ENCODE results near the gene PCP4.
A peak's percentile ranks its signal among the peaks of the same experiment; 100 is the strongest.

The PCP4 gene

DNA sequence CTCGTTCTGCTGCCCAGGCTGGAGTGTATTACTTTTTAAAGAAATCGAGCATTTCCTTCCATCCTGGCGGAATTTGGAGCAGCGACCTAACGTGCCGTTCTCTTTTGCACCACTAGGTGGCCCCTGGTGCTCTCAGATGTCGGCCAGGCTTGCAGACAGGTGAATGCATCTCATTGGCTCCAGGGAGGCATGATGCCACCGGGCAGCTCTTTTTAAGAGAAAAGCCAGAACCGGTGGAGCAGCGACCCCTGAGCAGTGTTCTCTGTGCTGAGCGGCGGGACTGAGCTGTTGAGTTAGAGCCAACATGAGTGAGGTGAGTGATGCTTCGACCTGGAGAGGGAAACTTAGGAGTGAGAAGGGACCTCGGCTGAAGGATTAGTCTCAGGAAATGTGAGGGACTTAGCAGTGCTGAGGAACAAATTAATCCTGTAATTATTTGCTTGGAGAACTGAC lies at the start of gene PCP4:
PCP4 (plus strand) TSS at position 241 of the 453 bp plus-strand sequence; CDS start at position 305, 64 bp downstream.
- Histone ChIP-seq H3K36me3 (no peaks in the 10 kb centered on the region), H3K27me3 (no peaks in the 10 kb centered on the region), H3K9me3 (no peaks in the 10 kb centered on the region), H3K4me1 (no peaks in the 10 kb centered on the region), H3K27ac (no peak within 1 kb of the TSS), H3K9ac (no peak within 1 kb of the TSS), H3K4me3 (no peak within 1 kb of the TSS), H4K20me1 (no peaks in the 10 kb centered on the region), H3K4me2 (peak within 1 kb of the TSS; percentile 25; the same call in 1 of the 2 replicates)
- no peak for TF ChIP-seq Cebpa-rat (IDR thresholded peaks at IDR 0.05)

DNA sequence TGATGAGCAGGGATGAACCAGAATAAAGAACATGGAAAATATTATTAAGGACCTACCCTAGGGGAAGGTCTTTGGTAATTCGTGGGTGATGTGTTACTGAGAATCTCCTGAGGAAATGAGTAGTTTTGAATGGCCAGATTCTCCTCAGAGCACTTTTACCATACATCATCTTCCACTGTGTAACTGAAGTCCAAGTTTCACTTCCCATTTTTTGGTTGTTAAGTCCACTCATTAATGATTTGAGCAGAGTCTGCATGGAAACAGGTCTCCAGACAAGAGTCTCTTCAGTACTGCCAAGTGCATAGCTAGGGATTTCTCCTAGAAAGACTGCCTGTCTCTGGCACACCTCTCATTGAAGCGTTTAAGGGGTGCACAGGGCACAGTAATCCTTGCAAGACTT lies 48.7 kb upstream of the PCP4 start:
- no peak for TF ChIP-seq Cebpa-rat (IDR thresholded peaks at IDR 0.05)
- H3K4me2 ChIP-seq: no peak overlapping the region

DNA sequence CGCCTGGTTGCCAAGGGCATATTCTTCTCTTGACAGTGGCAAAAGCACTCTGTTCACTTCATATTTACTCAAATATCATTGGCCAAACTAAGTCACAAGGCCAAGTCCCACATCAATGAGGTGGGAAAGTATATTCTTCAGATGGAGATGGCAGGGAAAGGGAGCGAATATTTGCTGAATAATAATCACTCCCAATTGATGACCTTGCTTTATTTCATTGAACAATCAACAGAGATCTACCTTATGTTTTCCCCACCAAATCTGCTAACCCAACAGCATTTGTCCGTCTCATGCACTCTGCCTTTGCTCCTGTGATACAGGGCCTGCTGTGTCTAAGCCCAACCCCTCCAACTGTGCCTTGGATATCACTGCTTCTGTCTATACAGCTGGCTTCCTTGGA lies 45.2 kb upstream of the PCP4 start:
- H3K27me3 ChIP-seq: no peaks in the 10 kb centered on the region

More for the DNA sequence above, 48.7 kb upstream of the PCP4 start:
- H3K9ac ChIP-seq: no peak overlapping the region
- H3K27ac ChIP-seq: no peak overlapping the region
- no peaks in the 10 kb centered on the region for H3K9me3 ChIP-seq
- H3K4me3 ChIP-seq: no peak overlapping the region
- H3K4me1 ChIP-seq: no peaks in the 10 kb centered on the region
- H3K36me3 ChIP-seq: no peaks in the 10 kb centered on the region
- H3K27me3 ChIP-seq: no peaks in the 10 kb centered on the region
- H4K20me1 ChIP-seq: no peaks in the 10 kb centered on the region

DNA sequence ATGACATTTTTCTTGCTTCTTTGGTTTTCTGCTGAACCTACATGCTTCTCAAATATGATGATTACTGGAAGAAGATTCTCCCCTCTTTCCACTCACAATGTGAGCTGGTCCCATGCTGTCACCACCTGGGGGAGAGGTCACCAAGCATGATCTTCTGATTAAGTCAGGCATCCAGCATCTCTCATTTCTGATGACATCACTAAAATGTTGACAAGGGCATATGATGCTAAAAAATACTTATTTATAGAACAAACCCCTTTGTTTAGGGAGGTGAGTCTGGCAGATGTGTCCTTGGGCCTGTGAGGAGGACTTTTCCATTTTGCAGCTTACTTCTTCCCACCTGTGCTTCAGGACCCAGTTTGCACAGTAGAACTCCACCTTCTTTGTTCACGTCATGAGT lies 42.0 kb upstream of the PCP4 start:
- H3K27me3 ChIP-seq: no peaks in the 10 kb centered on the region
- no peaks in the 10 kb centered on the region for H3K4me1 ChIP-seq
- H3K9ac ChIP-seq: no peak overlapping the region
- no peak for TF ChIP-seq Cebpa-rat (IDR thresholded peaks at IDR 0.05)
- H3K27ac ChIP-seq: no peak overlapping the region
- H3K36me3 ChIP-seq: no peaks in the 10 kb centered on the region
- H4K20me1 ChIP-seq: no peaks in the 10 kb centered on the region
- no peak overlapping the region for H3K4me3 ChIP-seq
- H3K4me2 ChIP-seq: no peak overlapping the region
- H3K9me3 ChIP-seq: no peaks in the 10 kb centered on the region

More for the DNA sequence above, 45.2 kb upstream of the PCP4 start:
- no peak overlapping the region for H3K9ac ChIP-seq
- no peaks in the 10 kb centered on the region for H3K9me3 ChIP-seq
- H3K4me3 ChIP-seq: no peak overlapping the region
- no peak overlapping the region for H3K27ac ChIP-seq
- H3K36me3 ChIP-seq: no peaks in the 10 kb centered on the region
- no peaks in the 10 kb centered on the region for H3K4me1 ChIP-seq
- H3K4me2 ChIP-seq: no peak overlapping the region
- no peaks in the 10 kb centered on the region for H4K20me1 ChIP-seq
- no peak for TF ChIP-seq Cebpa-rat (IDR thresholded peaks at IDR 0.05)

GRCh38 chr21:39834543-39834942 lies 32.7 kb upstream of the PCP4 start:
- H3K4me2 ChIP-seq: no peak overlapping the region

DNA sequence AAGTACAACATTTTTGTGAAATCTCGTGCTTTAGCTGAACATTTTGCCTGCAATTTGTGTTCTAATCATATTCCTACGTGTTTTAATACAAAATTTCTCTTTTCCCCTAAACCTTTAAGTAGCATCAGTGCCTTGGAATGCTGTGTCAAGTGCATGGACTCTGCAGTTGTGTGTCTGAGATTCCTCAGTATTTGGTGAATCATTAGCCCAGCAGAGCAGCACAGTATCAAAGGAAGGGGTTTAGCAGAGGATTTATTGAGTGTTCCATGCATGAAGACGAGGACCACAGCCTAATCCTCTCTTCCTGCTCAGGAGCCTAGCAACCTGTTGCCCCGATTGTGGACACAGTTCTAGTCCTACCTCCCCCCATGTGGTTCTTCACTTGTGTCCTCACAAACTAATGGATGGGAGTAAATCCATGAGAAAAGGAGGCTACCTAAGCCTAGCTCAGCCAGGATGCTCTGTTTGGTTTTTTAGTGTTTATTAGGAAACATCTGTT lies 29.3 kb upstream of the PCP4 start:
- no peaks in the 10 kb centered on the region for H3K27me3 ChIP-seq
- no peaks in the 10 kb centered on the region for H3K9me3 ChIP-seq

More at GRCh38 chr21:39834543-39834942, 32.7 kb upstream of the PCP4 start:
- Histone ChIP-seq H3K27me3 (no peaks in the 10 kb centered on the region), H3K36me3 (no peaks in the 10 kb centered on the region), H3K4me3 (no peak overlapping the region), H3K9ac (no peak overlapping the region), H3K4me1 (no peaks in the 10 kb centered on the region), H3K27ac (no peak overlapping the region), H3K9me3 (no peaks in the 10 kb centered on the region), H4K20me1 (no peaks in the 10 kb centered on the region)
- no peak for TF ChIP-seq Cebpa-rat (IDR thresholded peaks at IDR 0.05)

GRCh38 chr21:39840373-39841097 lies 26.7 kb upstream of the PCP4 start:
- TF ChIP-seq Cebpa-rat (IDR thresholded peaks at IDR 0.05): no peak
- no peak overlapping the region for H3K27ac ChIP-seq
- H3K36me3 ChIP-seq: no peaks in the 10 kb centered on the region
- no peaks in the 10 kb centered on the region for H3K4me1 ChIP-seq
- no peak overlapping the region for H3K9ac ChIP-seq
- H3K27me3 ChIP-seq: no peaks in the 10 kb centered on the region
- H3K4me3 ChIP-seq: no peak overlapping the region
- H3K9me3 ChIP-seq: no peaks in the 10 kb centered on the region
- no peaks in the 10 kb centered on the region for H4K20me1 ChIP-seq
- H3K4me2 ChIP-seq: no peak overlapping the region

More for the DNA sequence above, 29.3 kb upstream of the PCP4 start:
- Histone ChIP-seq H3K4me1 (no peaks in the 10 kb centered on the region), H3K27ac (no peak overlapping the region), H3K36me3 (no peaks in the 10 kb centered on the region), H3K4me2 (peak overlapping the region; percentile 8; the same call in 1 of the 2 replicates), H3K9ac (no peak overlapping the region), H4K20me1 (no peaks in the 10 kb centered on the region), H3K4me3 (no peak overlapping the region)
- no peak for TF ChIP-seq Cebpa-rat (IDR thresholded peaks at IDR 0.05)

DNA sequence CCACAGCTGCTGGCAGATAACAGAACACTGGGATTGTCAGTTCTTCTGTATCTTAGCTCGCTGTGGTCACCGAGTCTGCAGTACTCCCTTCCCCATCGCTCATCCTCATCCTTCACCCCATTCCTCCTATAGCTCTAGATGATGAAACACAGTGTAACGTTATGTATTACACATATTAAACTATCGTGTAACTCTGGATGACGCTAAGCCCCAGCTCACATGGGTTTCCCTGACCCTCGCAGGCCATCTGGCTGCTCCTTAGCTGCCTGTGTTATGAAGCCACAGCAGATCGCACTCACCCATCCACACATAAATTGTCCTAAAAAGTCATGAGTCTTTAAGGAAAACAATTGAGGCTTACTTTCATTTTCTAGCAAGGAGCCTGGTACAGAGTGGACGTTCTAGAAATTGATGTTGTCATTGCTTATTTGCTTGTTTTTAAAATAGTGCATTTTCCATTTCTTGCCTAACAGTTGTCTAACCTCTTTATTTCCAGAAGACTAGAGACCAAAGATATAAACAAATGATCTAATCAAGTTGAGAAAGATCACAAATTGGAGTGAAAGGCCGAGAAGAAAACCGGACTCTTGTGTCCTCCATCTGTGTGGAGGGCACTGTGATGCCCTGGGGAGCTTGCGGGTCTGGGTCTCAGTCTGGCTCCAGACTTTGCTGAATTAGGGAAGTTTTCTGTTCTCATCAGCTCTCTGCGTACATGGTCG lies 24.3 kb upstream of the PCP4 start:
- TF ChIP-seq Cebpa-rat (IDR thresholded peaks at IDR 0.05): no peak
- H3K9me3 ChIP-seq: no peaks in the 10 kb centered on the region
- H3K27me3 ChIP-seq: no peaks in the 10 kb centered on the region
- H3K4me2 ChIP-seq: no peak overlapping the region
- no peaks in the 10 kb centered on the region for H4K20me1 ChIP-seq
- H3K9ac ChIP-seq: no peak overlapping the region
- H3K4me3 ChIP-seq: no peak overlapping the region
- H3K36me3 ChIP-seq: no peaks in the 10 kb centered on the region
- no peak overlapping the region for H3K27ac ChIP-seq
- H3K4me1 ChIP-seq: no peaks in the 10 kb centered on the region

GRCh38 chr21:39843483-39843882 lies 23.8 kb upstream of the PCP4 start:
- Histone ChIP-seq H3K9me3 (no peaks in the 10 kb centered on the region), H3K36me3 (no peaks in the 10 kb centered on the region), H3K27ac (no peak overlapping the region), H3K27me3 (no peaks in the 10 kb centered on the region), H3K9ac (no peak overlapping the region), H3K4me1 (no peaks in the 10 kb centered on the region), H3K4me3 (no peak overlapping the region), H3K4me2 (no peak overlapping the region), H4K20me1 (no peaks in the 10 kb centered on the region)
- no peak for TF ChIP-seq Cebpa-rat (IDR thresholded peaks at IDR 0.05)

GRCh38 chr21:39843916-39844315 lies 23.3 kb upstream of the PCP4 start:
- Histone ChIP-seq H3K4me2 (no peak overlapping the region), H3K4me3 (no peak overlapping the region), H3K36me3 (no peaks in the 10 kb centered on the region), H3K9ac (no peak overlapping the region), H3K27ac (no peak overlapping the region), H3K4me1 (no peaks in the 10 kb centered on the region), H3K27me3 (no peaks in the 10 kb centered on the region), H4K20me1 (no peaks in the 10 kb centered on the region), H3K9me3 (no peaks in the 10 kb centered on the region)
- TF ChIP-seq Cebpa-rat (IDR thresholded peaks at IDR 0.05): no peak

Data from BLaER1 (cell line).